GM21528 (cell line): ENCODE data around the gene ITPRIPL2.

Experiments used
- ATAC-seq: cut with Tn5 transposase; IDR thresholded peaks from one replicate; pipeline ENCODE4 v1.9.1; 2021; ENCODE audit warnings: mild to moderate bottlenecking, moderate library complexity; ENCODE audit not compliant: unreplicated experiment, low FRiP score

The ITPRIPL2 gene

GRCh38 chr16:19113577-19114358 is at the start of gene ITPRIPL2:
TSS of gene ITPRIPL2 (plus strand) at chr16:19113964. CDS start at chr16:19114462, 498 bp downstream.
- ATAC-seq: no peak

GRCh38 chr16:19066988-19067348 is 46.8 kb upstream of the ITPRIPL2 start:
- ATAC-seq: no peak

- ATAC-seq: peak; percentile 89
These were observed 46.2 kb upstream of the ITPRIPL2 start, which contains the start of gene COQ7 for GRCh38 chr16:19067349-19068236. TSS of gene COQ7 (plus strand) at chr16:19067614. CDS start at chr16:19067665, 51 bp downstream.

GRCh38 chr16:19068237-19068815 is 45.4 kb upstream of the ITPRIPL2 start:
- ATAC-seq: no peak

GRCh38 chr16:19071811-19072777 is 41.7 kb upstream of the ITPRIPL2 start:
- ATAC-seq: no peak

- ATAC-seq: no peak
These were observed 40.4 kb upstream of the ITPRIPL2 start for GRCh38 chr16:19073344-19073743.

GRCh38 chr16:19073863-19074262 is 39.9 kb upstream of the ITPRIPL2 start:
- no peak for ATAC-seq

- ATAC-seq: no peak
These were observed 38.3 kb upstream of the ITPRIPL2 start for GRCh38 chr16:19075511-19075910.

GRCh38 chr16:19077879-19078278 is 35.9 kb upstream of the ITPRIPL2 start:
- ATAC-seq: no peak

- ATAC-seq: no peak
These were observed 30.1 kb upstream of the ITPRIPL2 start for GRCh38 chr16:19083670-19084069.

GRCh38 chr16:19084139-19084538 is 29.6 kb upstream of the ITPRIPL2 start:
- no peak for ATAC-seq

GRCh38 chr16:19084879-19085278 is 28.9 kb upstream of the ITPRIPL2 start:
- no peak for ATAC-seq

- ATAC-seq: no peak
These were observed 28.0 kb upstream of the ITPRIPL2 start for GRCh38 chr16:19085679-19086200.

- ATAC-seq: peak; percentile 81
These were observed 27.2 kb upstream of the ITPRIPL2 start for GRCh38 chr16:19086322-19087199.

- no peak for ATAC-seq
These were observed 25.3 kb upstream of the ITPRIPL2 start for GRCh38 chr16:19088341-19088916.

GRCh38 chr16:19089410-19089955 is 24.3 kb upstream of the ITPRIPL2 start:
- no peak for ATAC-seq

GRCh38 chr16:19090916-19091315 is 22.8 kb upstream of the ITPRIPL2 start:
- ATAC-seq: no peak
